ENCODE data around the gene GABARAP.

GABARAP gene

DNA sequence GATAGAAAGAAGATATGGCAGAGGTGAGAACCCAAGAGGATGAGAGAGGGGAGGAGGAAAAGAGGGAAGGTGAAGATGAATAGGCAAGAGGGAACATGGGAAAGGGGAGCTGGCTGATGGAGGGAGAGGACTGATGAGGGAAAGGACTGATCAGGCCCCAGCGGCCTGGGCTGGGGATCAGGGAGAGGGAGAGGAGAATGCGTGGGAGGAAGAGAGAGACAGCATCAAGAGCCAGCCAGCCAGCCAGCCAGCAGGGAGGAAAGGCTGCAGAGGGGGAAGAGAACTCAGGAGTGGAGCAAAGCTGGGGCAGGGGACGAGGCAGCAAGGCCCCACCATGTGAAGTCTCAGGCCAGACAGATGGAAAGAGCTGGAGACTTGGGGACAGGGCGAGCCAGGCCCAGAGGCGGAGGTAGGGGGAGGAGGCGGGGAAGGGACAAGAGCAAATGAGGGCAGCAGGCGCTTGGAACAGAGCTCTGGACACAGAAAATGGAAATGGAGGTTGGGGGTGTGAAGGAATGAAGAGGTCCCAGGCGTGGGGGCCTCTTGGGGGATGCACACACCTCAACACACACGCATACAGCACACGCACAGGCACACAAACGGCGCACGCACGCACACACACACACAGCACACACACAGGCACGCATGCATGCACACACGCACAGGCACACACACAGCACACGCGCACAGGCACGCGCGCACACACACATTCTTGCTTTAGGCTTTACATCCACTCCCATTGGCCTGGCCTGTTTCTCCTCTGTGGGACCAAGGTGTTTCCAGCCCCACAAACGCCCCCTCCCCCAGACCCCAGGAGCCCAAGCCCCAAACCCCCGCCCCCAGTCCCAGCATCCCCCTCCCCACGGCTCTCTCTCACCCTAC is 34.9 kb downstream of the GABARAP start:
- no peak for DNase-seq (ENCODE audit: low spot score)

DNA sequence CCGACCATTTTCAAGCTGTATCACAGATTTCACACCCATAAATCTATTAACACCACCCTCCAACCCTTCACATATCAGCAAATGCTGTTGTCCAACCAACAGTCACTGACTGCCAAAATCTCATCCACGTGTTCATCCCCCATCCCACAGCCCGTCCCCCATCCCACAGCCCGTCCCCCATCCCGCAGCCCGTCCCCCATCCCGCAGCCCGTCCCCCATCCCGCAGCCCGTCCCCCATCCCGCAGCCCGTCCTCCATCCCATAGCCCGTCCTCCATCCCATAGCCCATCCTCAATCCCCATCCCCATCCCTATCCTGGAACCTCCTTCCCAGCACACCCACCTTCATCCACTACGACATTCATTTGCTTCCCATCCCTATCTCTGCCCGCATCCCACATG is 36.7 kb downstream of the GABARAP start:
- DNase-seq (ENCODE audit: low spot score): no peak

DNA sequence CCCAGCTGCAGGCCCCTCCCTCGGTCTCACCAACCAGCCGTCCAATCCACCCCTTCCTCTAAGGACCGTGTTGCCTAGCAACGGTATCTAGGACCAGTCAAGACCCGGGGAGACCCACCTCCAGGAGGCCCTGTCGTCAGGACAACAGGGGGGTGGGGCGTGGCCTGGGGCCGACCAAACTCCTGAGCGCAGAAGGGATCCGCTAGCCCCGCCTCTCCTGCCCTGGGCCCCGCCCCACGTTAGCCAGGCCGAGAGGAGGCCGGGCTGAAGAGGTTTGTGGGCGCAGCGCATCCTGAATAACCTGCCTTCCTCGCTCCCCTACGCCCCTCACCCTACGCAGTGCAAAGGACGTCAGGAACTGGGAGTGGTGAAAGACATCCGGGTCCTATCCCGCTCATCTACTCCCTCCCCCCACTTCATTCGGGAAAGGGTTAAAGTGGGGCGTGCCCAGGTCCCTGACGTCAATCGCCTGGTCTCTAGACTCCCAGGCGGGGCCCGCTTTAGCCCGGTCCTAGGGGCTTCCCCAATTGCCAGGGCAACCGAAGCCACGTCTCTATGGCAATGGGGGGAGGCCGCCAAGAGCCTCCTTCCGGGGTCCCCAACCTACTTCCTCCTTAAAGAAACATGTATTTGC is 37.3 kb downstream of the GABARAP start:
- peak; percentile 96 for DNase-seq (ENCODE audit: low spot score)

DNA sequence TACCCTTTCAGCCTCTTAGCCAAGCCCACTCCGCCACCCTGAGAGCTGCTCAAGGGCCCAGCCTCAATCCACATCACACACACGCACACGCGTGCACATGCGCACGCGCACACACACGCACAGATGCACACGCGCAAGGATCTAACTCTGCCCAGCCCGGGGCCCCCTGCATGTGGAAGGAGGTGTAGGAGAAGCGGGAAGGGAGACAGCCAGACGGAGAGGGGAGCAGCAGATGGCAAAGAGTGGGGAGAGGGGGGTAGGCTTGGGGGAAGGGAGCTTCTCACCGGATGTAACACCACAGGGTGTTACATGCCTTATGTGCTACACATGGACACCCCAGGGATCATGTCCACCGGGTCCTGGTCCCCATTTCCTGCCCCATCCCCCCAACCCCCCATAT is 37.9 kb downstream of the GABARAP start:
- DNase-seq (ENCODE audit: low spot score): peak; percentile 24

DNA sequence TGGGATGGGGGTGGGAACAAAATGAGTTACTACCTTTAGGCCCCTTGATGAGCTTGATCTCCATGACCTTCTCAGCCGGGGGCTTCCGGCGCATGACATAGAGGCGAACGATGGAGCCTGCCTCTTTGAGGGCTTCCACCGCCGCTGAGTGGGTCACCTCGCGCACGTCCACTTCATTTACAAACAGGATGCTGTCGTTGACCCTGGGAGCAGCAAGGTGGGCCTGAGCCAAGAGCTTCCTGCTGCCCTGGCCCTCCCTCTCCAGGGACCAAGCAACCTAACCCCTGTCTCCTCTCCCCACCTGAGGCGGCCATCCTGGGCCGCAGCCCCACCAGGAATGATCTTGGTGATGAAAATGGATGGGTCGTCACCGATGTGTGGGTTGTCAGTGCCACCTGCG is 38.9 kb downstream of the GABARAP start:
- DNase-seq (ENCODE audit: low spot score): no peak

DNA sequence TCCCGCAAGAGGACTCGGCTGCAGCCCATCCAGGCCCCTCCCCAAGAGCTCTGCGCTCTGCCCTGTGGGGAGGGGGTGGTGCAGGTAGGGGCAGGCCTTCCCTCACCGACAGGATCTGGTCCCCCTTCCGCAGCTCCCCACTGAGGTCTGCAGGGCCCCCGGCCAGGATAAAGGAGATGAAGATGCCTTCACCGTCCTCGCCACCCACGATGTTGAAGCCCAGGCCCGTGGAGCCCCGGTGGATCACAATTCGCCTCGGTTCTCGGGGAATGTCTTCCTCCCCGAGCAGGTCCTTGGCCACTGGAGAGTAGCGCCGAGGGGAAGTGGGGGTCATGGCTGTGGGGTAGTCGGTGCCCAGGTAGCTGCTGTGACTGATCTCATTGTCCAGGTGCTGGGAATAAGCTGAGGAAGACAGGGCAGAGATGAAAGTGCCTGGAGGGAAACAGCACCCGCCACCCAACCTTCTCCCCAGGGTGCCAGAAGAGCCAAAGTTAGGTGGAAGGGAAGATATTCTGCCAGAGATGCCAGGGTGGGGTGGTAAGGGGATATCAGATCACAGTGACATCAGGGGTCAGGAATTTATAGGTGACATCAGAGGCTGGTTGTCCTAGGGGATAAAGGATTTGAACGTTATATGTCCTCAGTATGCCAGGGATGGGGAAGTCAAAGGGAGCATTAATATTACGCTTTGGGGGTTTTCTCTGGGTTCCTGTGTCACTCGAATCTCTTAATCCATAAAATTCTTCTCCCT is 45.4 kb downstream of the GABARAP start:
- no peak for DNase-seq (ENCODE audit: low spot score)

- no peak for DNase-seq (ENCODE audit: low spot score)
Measured at GRCh38 chr17:7195971-7196370, 46.3 kb downstream of the GABARAP start.

- DNase-seq (ENCODE audit: low spot score): no peak
Measured at GRCh38 chr17:7192271-7192937, 49.8 kb downstream of the GABARAP start.

- DNase-seq (ENCODE audit: low spot score): no peak
Measured at GRCh38 chr17:7191571-7192270, 50.5 kb downstream of the GABARAP start.

DNA sequence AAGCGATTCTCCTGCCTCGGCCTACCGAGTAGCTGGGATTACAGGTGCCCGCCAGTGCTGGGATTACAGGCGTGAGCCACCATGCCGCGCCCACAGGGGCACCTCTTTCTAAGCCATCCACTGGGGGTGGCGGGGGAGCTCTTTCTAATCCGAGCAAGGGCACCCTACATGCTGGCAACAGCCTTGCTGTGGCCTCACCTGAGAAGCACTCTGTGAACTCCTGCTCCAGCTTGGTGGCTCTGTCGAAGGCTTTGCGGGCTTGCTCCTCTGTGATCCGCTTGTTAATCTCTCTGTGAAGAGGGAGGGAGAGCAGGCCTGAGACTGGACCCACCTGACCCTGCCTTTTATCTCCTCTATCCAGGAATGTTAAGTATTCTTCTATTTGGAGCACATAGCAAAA is 51.2 kb downstream of the GABARAP start:
- DNase-seq (ENCODE audit: low spot score): no peak

DNA sequence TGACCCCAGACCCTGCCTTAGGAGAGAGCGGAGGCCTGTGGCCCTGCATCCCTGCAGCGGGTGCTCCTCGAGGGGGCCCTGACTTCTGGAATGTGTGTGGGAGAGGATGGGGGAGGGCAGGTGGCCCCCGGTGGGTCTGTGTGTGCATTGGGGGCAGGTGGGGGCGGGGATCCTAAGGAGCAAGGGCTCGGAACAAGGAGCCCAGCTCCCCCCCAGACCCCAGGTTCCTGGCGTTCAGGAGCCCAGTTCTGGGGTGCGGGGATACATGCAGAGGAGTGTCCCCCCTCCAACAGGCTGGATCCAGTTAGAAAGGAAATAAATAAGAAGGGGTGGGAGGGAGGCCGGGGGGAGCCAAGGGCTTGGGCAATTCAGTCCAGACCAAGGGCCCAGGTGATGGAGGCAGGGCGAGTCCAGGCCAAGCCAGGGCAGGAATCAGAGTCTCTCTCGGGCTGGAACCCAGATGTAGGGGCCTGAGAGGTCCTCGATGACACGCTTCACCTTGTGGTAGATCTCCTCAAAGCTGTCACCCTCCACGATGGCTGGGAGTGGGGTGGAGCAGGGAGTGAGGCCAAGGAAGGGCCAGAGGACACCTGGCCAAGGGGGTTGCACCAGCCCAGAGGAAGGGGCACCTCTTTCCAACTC is 51.9 kb downstream of the GABARAP start:
- no peak for DNase-seq (ENCODE audit: low spot score)

Measured in germinal center (tissue), 1 donor.